ENCODE measurements around the gene IP6K1. TPM values are rescaled to one million over a fixed set of nuclear protein-coding genes. Genes with fewer than 3 reads are reported as not detected.

The IP6K1 gene
- total RNA-seq, 1 experiment from 2014 or later: 42.2 TPM

DNA sequence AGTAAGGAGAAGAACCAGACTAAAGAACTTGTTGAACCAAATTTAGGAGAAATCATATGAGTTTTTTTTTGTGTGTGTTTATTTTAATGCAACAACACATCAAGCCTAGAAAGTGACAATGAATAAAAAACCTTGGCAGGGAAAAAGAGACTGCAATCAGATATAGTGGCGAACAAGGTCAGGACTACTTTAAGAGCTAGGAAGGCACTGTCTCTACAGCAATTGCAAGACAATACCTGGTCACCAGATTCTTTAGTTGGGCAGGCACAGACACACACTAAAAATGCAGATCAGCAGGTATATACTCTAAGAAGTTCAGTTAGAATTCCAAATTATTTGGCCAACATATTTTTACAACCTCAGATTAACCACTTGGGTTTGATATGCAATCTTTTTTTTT lies 31.8 kb downstream of the IP6K1 start:
- Histone ChIP-seq H3K18ac (ENCODE audit: insufficient read length, low read depth, low read length) (no peak overlapping the region), H3K27ac (ENCODE audit: insufficient read length, low read depth, low read length) (no peak overlapping the region), H4K20me1 (ENCODE audit: control insufficient read depth, insufficient read depth, insufficient read length) (no peaks in the 10 kb centered on the region), H4K8ac (replicated peaks; ENCODE audit: insufficient read length, low read depth, low read length) (no peak overlapping the region), H3T11ph (ENCODE audit: low read length) (no peak overlapping the region), H2BK15ac (ENCODE audit: low read depth, low read length) (no peak overlapping the region), H3K9ac (ENCODE audit: extremely low read depth, insufficient read length, low read length) (no peak overlapping the region), H3K14ac (ENCODE audit: insufficient read depth, low read length) (no peak overlapping the region), H3K79me1 (ENCODE audit: insufficient read depth, low read depth, low read length, poor library complexity, severe bottlenecking) (peaks cover 4% of the 10 kb centered on the region), H2BK20ac (ENCODE audit: low read depth, low read length, poor library complexity, severe bottlenecking) (no peak overlapping the region), H2BK5ac (ENCODE audit: insufficient read length, low read length) (no peak overlapping the region), H3K23ac (ENCODE audit: insufficient read length, low read depth, low read length) (no peak overlapping the region), H3K27me3 (ENCODE audit: insufficient read depth, low read length) (no peaks in the 10 kb centered on the region; the same call in 1 of the 2 replicates), H3K9me3 (ENCODE audit: control insufficient read depth, low read depth, low read length) (no peaks in the 10 kb centered on the region), H3K4me2 (ENCODE audit: insufficient read depth, insufficient read length, low read length) (no peak overlapping the region), H4K91ac (ENCODE audit: insufficient read length, low read depth, low read length) (no peak overlapping the region), H2AK5ac (ENCODE audit: insufficient read length, low read length) (no peak overlapping the region), H2AFZ (ENCODE audit: low read length) (no peak overlapping the region), H3K4me1 (ENCODE audit: insufficient read depth, low read length) (no peaks in the 10 kb centered on the region; the same call in 1 of the 2 replicates), H4K5ac (ENCODE audit: insufficient read length, low read depth, low read length) (no peak overlapping the region), H2BK12ac (ENCODE audit: insufficient read length, low read depth, low read length) (no peak overlapping the region), H2BK120ac (ENCODE audit: low read depth, low read length, poor library complexity, severe bottlenecking) (no peak overlapping the region), H3K79me2 (ENCODE audit: insufficient read depth, low read length) (peaks cover 3% of the 10 kb centered on the region; the same call in 1 of the 2 replicates), H3K23me2 (ENCODE audit: insufficient read length, low read depth, low read length, poor library complexity, severe bottlenecking) (no peaks in the 10 kb centered on the region), H3K56ac (ENCODE audit: insufficient read length, low read depth, low read length) (no peak overlapping the region), H3K4ac (ENCODE audit: low read depth, low read length) (no peak overlapping the region)
- Mint-ChIP-seq H3K9me3 (no peaks in the 10 kb centered on the region), H3K4me3 (no peak overlapping the region), H3K4me1 (peaks cover 3 to 11% of the 10 kb centered on the region in 2 experiments), H3K27me3 (ENCODE audit: low read depth) (no peaks in the 10 kb centered on the region), H3K27ac (no peak overlapping the region), H3K36me3 (ENCODE audit: insufficient read depth in 1 of 3, low read depth in 3 of 3) (peaks cover 0 to 9% (median 0%) of the 10 kb centered on the region in 3 experiments; a peak in 3 of 7 replicates)
- WGBS (ENCODE audit: extremely low coverage, insufficient read length, low lambda C conversion rate): no CpG with 5 or more reads among the region's 1 CpG
- no peak for DNase-seq
- TF ChIP-seq CTCF (conservative IDR thresholded peaks at IDR 0.05): no peak
